Measurements from ENCODE around the gene HILPDA. TPM values are rescaled to one million over a fixed set of nuclear protein-coding genes. Genes with fewer than 3 reads are reported as not detected.

HILPDA gene
- total and polyA plus RNA-seq, 2 experiments from 2014 or later: 38.5 to 57.5 TPM

DNA sequence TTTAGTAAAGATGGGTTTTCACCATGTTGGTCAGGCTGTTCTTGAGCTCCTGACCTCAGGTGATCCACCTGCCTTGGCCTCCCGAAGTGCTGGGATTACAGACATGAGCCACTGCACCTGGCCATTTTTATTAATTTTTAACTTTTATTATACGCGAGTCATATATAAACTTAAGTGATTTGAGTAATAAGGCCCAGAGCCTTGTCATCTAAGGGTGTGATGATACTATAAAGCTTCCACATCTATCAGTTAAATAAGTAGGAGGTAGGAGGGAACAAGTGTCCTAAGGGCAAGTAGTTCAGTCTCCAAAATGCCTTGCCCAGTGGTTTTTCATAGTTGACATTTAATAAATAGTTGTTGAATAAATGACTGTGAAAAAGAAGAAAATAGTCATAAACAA is 13.3 kb upstream of the HILPDA start:
- TF ChIP-seq, protein P1, sequence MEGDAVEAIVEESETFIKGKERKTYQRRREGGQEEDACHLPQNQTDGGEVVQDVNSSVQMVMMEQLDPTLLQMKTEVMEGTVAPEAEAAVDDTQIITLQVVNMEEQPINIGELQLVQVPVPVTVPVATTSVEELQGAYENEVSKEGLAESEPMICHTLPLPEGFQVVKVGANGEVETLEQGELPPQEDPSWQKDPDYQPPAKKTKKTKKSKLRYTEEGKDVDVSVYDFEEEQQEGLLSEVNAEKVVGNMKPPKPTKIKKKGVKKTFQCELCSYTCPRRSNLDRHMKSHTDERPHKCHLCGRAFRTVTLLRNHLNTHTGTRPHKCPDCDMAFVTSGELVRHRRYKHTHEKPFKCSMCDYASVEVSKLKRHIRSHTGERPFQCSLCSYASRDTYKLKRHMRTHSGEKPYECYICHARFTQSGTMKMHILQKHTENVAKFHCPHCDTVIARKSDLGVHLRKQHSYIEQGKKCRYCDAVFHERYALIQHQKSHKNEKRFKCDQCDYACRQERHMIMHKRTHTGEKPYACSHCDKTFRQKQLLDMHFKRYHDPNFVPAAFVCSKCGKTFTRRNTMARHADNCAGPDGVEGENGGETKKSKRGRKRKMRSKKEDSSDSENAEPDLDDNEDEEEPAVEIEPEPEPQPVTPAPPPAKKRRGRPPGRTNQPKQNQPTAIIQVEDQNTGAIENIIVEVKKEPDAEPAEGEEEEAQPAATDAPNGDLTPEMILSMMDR (conservative IDR thresholded peaks at IDR 0.05; ENCODE audit: low read depth in 2 of 2): no peak
- TF ChIP-seq EZH2 (IDR thresholded peaks at IDR 0.05; ENCODE audit: low read depth, unreplicated experiment): no peak
- no peak overlapping the region for H3K4me3 Mint-ChIP-seq

DNA sequence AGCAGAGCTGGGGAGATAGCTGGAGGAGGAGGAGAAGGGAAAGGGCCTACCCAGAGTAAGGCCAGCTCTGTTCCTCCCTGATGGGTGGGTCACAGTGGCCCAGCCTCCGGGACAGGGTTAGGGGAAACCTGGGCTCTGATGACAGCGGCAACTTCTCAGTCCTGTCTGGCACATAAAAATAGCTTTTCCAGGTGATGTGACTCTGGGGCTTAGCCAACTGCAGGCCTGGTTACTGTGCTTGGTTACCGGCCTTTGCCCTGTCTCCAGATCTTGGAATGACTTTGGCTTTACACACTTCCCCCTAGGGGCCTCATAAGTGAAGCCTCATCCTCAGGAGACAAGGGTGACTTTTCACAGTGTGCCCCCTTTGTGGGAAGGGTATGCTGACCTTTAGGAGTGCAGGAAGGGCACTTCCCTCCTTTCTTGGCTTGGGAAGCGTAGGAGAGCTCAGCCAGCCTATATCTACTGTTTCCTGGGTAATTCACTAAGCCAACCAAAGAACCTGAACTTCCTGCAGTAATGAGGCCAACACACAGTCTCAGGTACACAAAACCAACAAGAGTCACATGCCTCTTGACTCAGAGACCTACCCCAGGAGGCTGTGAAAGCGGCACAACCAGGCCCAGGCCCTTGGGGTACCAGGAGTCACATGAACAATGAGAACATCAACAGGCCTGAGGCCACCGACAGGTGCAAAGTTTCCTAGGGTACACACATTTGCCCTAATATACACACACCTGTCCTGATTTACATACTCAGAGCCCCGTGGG is 11.7 kb upstream of the HILPDA start:
- Histone ChIP-seq H3F3A (replicated peaks; ENCODE audit: low read depth) (no peaks in the 10 kb centered on the region), H3K4me1 (ENCODE audit: insufficient read depth) (no peaks in the 10 kb centered on the region), H3K4me3 (no peak overlapping the region), H3K9me2 (ENCODE audit: insufficient read depth) (no peaks in the 10 kb centered on the region), H3K27ac (ENCODE audit: low read depth) (no peak overlapping the region), H3K4me2 (no peak overlapping the region), H3K79me2 (replicated peaks; ENCODE audit: insufficient read depth) (no peaks in the 10 kb centered on the region), H4K20me1 (replicated peaks; ENCODE audit: insufficient read depth) (no peaks in the 10 kb centered on the region), H2AFZ (peak overlapping the region; percentile 78), H3K27me3 (ENCODE audit: insufficient read depth) (no peaks in the 10 kb centered on the region), H3K36me3 (ENCODE audit: insufficient read depth) (no peaks in the 10 kb centered on the region)
- Mint-ChIP-seq H3K9me3 (no peaks in the 10 kb centered on the region), H3K27ac (no peak overlapping the region), H3K4me3 (no peak overlapping the region), H3K36me3 (ENCODE audit: low read depth) (no peaks in the 10 kb centered on the region), H3K27me3 (ENCODE audit: insufficient read depth, low read depth, poor library complexity) (no peaks in the 10 kb centered on the region), H3K4me1 (peaks cover 4% of the 10 kb centered on the region; the same call in 2 of the 3 replicates)
- no peak for TF ChIP-seq ZNF331 (CRISPR knock-in tag; IDR thresholded peaks at IDR 0.05; ENCODE audit: low read depth)
- peak; percentile 45 for ATAC-seq
- no peak for DNase-seq (ENCODE audit: low spot score)

More for the DNA sequence above, 13.3 kb upstream of the HILPDA start:
- Histone ChIP-seq H3K36me3 (ENCODE audit: insufficient read depth) (no peaks in the 10 kb centered on the region), H3K4me3 (no peak overlapping the region), H3K9me2 (ENCODE audit: insufficient read depth) (no peaks in the 10 kb centered on the region), H3K27me3 (ENCODE audit: insufficient read depth) (no peaks in the 10 kb centered on the region), H3K79me2 (replicated peaks; ENCODE audit: insufficient read depth) (no peaks in the 10 kb centered on the region), H3K4me2 (no peak overlapping the region), H3F3A (replicated peaks; ENCODE audit: low read depth) (no peaks in the 10 kb centered on the region), H3K4me1 (ENCODE audit: insufficient read depth) (no peaks in the 10 kb centered on the region), H4K20me1 (replicated peaks; ENCODE audit: insufficient read depth) (no peaks in the 10 kb centered on the region), H3K27ac (ENCODE audit: low read depth) (no peak overlapping the region), H2AFZ (no peak overlapping the region)
- no peak overlapping the region for H3K27ac Mint-ChIP-seq
- DNase-seq (ENCODE audit: low spot score) (no peak), ATAC-seq (no peak)
- H3K9me3 Mint-ChIP-seq: no peaks in the 10 kb centered on the region
- H3K4me1 Mint-ChIP-seq: peaks cover 4% of the 10 kb centered on the region; the same call in 2 of the 3 replicates
- H3K27me3 Mint-ChIP-seq (ENCODE audit: insufficient read depth, low read depth, poor library complexity): no peaks in the 10 kb centered on the region
- no peaks in the 10 kb centered on the region for H3K36me3 Mint-ChIP-seq (ENCODE audit: low read depth)

DNA sequence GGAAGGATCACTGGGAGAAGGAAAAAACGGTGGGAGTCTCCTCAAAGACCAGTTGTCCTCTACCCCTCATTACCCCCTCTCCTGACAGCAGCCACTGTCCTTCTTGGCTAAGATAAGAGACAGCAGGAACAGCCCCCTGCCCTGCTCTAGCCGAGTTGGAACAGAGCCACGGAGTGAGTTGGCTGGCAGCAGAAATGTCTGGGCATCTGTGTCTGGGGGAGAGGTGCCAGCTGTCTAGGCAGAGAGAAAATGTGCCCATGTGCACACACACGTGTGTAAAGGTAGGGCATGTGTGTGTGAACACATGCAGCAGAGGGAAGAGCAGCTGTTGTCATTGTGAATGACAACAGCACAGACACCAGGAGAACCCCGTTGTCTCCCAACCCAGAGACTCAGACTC is 9.4 kb upstream of the HILPDA start:
- ATAC-seq (no peak), DNase-seq (ENCODE audit: low spot score) (no peak)
- no peaks in the 10 kb centered on the region for H3K79me2 ChIP-seq (replicated peaks; ENCODE audit: insufficient read depth)
- H3K4me3 ChIP-seq: no peak overlapping the region
- no peak overlapping the region for H2AFZ ChIP-seq
- H3F3A ChIP-seq (replicated peaks; ENCODE audit: low read depth): no peaks in the 10 kb centered on the region
- no peaks in the 10 kb centered on the region for H3K36me3 ChIP-seq (ENCODE audit: insufficient read depth)
- H3K27ac ChIP-seq (ENCODE audit: low read depth): no peak overlapping the region
- no peaks in the 10 kb centered on the region for H3K9me2 ChIP-seq (ENCODE audit: insufficient read depth)
- no peaks in the 10 kb centered on the region for H3K9me3 Mint-ChIP-seq
- no peak overlapping the region for H3K4me3 Mint-ChIP-seq
- no peak overlapping the region; the same call in 1 of the 2 replicates for H3K27ac Mint-ChIP-seq
- H3K27me3 ChIP-seq (ENCODE audit: insufficient read depth): no peaks in the 10 kb centered on the region
- no peaks in the 10 kb centered on the region for H3K4me1 ChIP-seq (ENCODE audit: insufficient read depth)
- no peaks in the 10 kb centered on the region for H3K27me3 Mint-ChIP-seq (ENCODE audit: insufficient read depth, low read depth, poor library complexity)
- no peak overlapping the region for H3K4me2 ChIP-seq
- H4K20me1 ChIP-seq (replicated peaks; ENCODE audit: insufficient read depth): no peaks in the 10 kb centered on the region
- H3K36me3 Mint-ChIP-seq (ENCODE audit: low read depth): no peaks in the 10 kb centered on the region
- TF ChIP-seq, protein P2, sequence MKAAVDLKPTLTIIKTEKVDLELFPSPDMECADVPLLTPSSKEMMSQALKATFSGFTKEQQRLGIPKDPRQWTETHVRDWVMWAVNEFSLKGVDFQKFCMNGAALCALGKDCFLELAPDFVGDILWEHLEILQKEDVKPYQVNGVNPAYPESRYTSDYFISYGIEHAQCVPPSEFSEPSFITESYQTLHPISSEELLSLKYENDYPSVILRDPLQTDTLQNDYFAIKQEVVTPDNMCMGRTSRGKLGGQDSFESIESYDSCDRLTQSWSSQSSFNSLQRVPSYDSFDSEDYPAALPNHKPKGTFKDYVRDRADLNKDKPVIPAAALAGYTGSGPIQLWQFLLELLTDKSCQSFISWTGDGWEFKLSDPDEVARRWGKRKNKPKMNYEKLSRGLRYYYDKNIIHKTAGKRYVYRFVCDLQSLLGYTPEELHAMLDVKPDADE (IDR thresholded peaks at IDR 0.05): no peak
- TF ChIP-seq EZH2phosphoT487 (IDR thresholded peaks at IDR 0.05; ENCODE audit: unreplicated experiment) (no peak), EZH2 (IDR thresholded peaks at IDR 0.05; ENCODE audit: low read depth, unreplicated experiment) (no peak), ZNF114 (CRISPR knock-in tag; IDR thresholded peaks at IDR 0.05) (no peak), STAT1 (IDR thresholded peaks at IDR 0.05; ENCODE audit: unreplicated experiment) (no peak), NANOG (IDR thresholded peaks at IDR 0.05; ENCODE audit: borderline replicate concordance) (no peak), JUNB (IDR thresholded peaks at IDR 0.05; ENCODE audit: unreplicated experiment) (no peak), CREB1 (CRISPR knock-in tag; IDR thresholded peaks at IDR 0.05; ENCODE audit: low read depth) (no peak)
- peaks cover 4% of the 10 kb centered on the region; the same call in 2 of the 3 replicates for H3K4me1 Mint-ChIP-seq
